ENCODE results near the gene CEP350.

DNA sequence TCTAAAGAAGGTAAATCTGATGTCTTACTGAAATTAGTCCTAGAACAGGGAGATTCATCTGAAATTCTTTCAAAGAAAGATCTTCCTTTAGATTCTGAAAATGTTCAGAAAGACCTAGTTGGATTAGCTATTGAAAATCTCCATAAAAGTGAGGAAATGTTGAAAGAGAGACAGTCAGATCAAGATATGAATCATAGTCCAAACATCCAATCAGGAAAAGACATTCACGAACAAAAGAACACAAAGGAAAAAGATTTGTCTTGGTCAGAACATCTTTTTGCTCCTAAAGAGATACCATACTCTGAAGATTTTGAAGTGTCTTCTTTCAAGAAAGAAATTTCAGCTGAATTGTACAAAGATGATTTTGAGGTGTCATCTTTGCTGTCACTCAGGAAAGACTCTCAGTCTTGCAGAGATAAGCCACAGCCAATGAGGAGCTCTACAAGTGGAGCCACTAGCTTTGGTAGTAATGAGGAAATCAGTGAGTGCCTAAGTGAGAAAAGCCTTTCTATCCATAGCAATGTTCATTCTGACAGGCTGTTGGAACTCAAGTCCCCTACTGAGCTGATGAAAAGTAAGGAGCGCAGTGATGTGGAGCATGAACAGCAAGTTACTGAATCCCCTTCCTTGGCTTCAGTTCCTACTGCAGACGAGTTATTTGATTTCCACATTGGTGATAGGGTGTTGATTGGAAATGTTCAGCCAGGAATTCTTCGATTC, 138.5 kb downstream of the CEP350 start:
- TF ChIP-seq RAD21 (IDR thresholded peaks at IDR 0.05; ENCODE audit: low read length) (no peak), RFX5 (IDR thresholded peaks at IDR 0.05; ENCODE audit: low read length) (no peak), EP300 (IDR thresholded peaks at IDR 0.05; ENCODE audit: borderline replicate concordance in 1 of 2, low read depth in 1 of 2, low read length in 1 of 2) (no peak), CTCF (IDR thresholded peaks at IDR 0.05) (no peak), MAX (IDR thresholded peaks at IDR 0.05; ENCODE audit: low read depth) (no peak)

All from SK-N-SH (cell line).